ENCODE measurements around the gene SCLT1.

The SCLT1 gene

GRCh38 chr4:128986908-128987307 lies 106.4 kb downstream of the SCLT1 start:
- no peak overlapping the region for H2AFZ ChIP-seq (ENCODE audit: low read length)
- H3F3A ChIP-seq (ENCODE audit: low read depth): no peaks in the 10 kb centered on the region
- H3K9me3 ChIP-seq (ENCODE audit: insufficient read depth, low read depth, low read length): peaks cover 4% of the 10 kb centered on the region; the same call in 1 of the 2 replicates
- H3K4me1 ChIP-seq (ENCODE audit: insufficient read depth, low read length, poor library complexity, severe bottlenecking): no peaks in the 10 kb centered on the region
- H3K4me2 ChIP-seq (ENCODE audit: low read depth, low read length, poor library complexity, severe bottlenecking): no peak overlapping the region
- no peaks in the 10 kb centered on the region for H3K27me3 ChIP-seq (ENCODE audit: insufficient read depth, low read length, poor library complexity, severe bottlenecking)
- H4K20me1 ChIP-seq (ENCODE audit: insufficient read depth, low read length, poor library complexity, severe bottlenecking): no peaks in the 10 kb centered on the region
- no peaks in the 10 kb centered on the region for H3K79me2 ChIP-seq (ENCODE audit: insufficient read depth, low read length)
- H3K4me3 ChIP-seq (ENCODE audit: low read length, poor library complexity, severe bottlenecking): no peak overlapping the region
- no peaks in the 10 kb centered on the region for H3K9me2 ChIP-seq (replicated peaks; ENCODE audit: low read depth, low read length)
- no peak for TF ChIP-seq CTCF (conservative IDR thresholded peaks at IDR 0.05; ENCODE audit: low read length)
- TF ChIP-seq EZH2phosphoT487 (IDR thresholded peaks at IDR 0.05; ENCODE audit: borderline replicate concordance): no peak
- no peak overlapping the region for H3K9ac ChIP-seq (ENCODE audit: low read depth, low read length, poor library complexity, severe bottlenecking)
- peaks cover 26% of the 10 kb centered on the region for H3K36me3 ChIP-seq (ENCODE audit: insufficient read depth, low read length)

GRCh38 chr4:128986019-128986418 lies 107.3 kb downstream of the SCLT1 start:
- peaks cover 28% of the 10 kb centered on the region for H3K36me3 ChIP-seq (ENCODE audit: insufficient read depth, low read length)

GRCh38 chr4:128983771-128984485 lies 109.4 kb downstream of the SCLT1 start:
- Histone ChIP-seq H3K4me1 (ENCODE audit: insufficient read depth, low read length, poor library complexity, severe bottlenecking) (no peaks in the 10 kb centered on the region), H3K36me3 (ENCODE audit: insufficient read depth, low read length) (peaks cover 33% of the 10 kb centered on the region), H3K27me3 (ENCODE audit: insufficient read depth, low read length, poor library complexity, severe bottlenecking) (no peaks in the 10 kb centered on the region), H3K9me2 (replicated peaks; ENCODE audit: low read depth, low read length) (no peaks in the 10 kb centered on the region), H4K20me1 (ENCODE audit: insufficient read depth, low read length, poor library complexity, severe bottlenecking) (no peaks in the 10 kb centered on the region), H3K4me2 (ENCODE audit: low read depth, low read length, poor library complexity, severe bottlenecking) (no peak overlapping the region), H3F3A (ENCODE audit: low read depth) (no peaks in the 10 kb centered on the region), H3K9me3 (ENCODE audit: insufficient read depth, low read depth, low read length) (peaks cover 4% of the 10 kb centered on the region; the same call in 1 of the 2 replicates), H3K79me2 (ENCODE audit: insufficient read depth, low read length) (no peaks in the 10 kb centered on the region), H3K4me3 (ENCODE audit: low read length, poor library complexity, severe bottlenecking) (no peak overlapping the region), H3K9ac (ENCODE audit: low read depth, low read length, poor library complexity, severe bottlenecking) (no peak overlapping the region), H2AFZ (ENCODE audit: low read length) (no peak overlapping the region)
- TF ChIP-seq CTCF (conservative IDR thresholded peaks at IDR 0.05; ENCODE audit: low read length) (no peak), EZH2phosphoT487 (IDR thresholded peaks at IDR 0.05; ENCODE audit: borderline replicate concordance) (no peak)

More at GRCh38 chr4:128986019-128986418, 107.3 kb downstream of the SCLT1 start:
- Histone ChIP-seq H3K79me2 (ENCODE audit: insufficient read depth, low read length) (no peaks in the 10 kb centered on the region), H3K4me1 (ENCODE audit: insufficient read depth, low read length, poor library complexity, severe bottlenecking) (no peaks in the 10 kb centered on the region), H3K4me2 (ENCODE audit: low read depth, low read length, poor library complexity, severe bottlenecking) (no peak overlapping the region), H3K27me3 (ENCODE audit: insufficient read depth, low read length, poor library complexity, severe bottlenecking) (no peaks in the 10 kb centered on the region), H3F3A (ENCODE audit: low read depth) (no peaks in the 10 kb centered on the region), H2AFZ (ENCODE audit: low read length) (no peak overlapping the region), H3K9ac (ENCODE audit: low read depth, low read length, poor library complexity, severe bottlenecking) (no peak overlapping the region), H3K9me3 (ENCODE audit: insufficient read depth, low read depth, low read length) (peaks cover 4% of the 10 kb centered on the region; the same call in 1 of the 2 replicates), H3K9me2 (replicated peaks; ENCODE audit: low read depth, low read length) (no peaks in the 10 kb centered on the region), H3K4me3 (ENCODE audit: low read length, poor library complexity, severe bottlenecking) (no peak overlapping the region), H4K20me1 (ENCODE audit: insufficient read depth, low read length, poor library complexity, severe bottlenecking) (no peaks in the 10 kb centered on the region)
- TF ChIP-seq CTCF (conservative IDR thresholded peaks at IDR 0.05; ENCODE audit: low read length) (no peak), EZH2phosphoT487 (IDR thresholded peaks at IDR 0.05; ENCODE audit: borderline replicate concordance) (no peak)

Measured in Loucy (cell line).